OCI-LY7 (cell line): ENCODE data around the gene DHRSX.

ENCODE experiments used
- EZH2phosphoT487 ChIP-seq: fragments of 200-600 bp; sonication (generic); IDR thresholded peaks from 2 replicates; pipeline ENCODE4 v1.6.1; 2018; ENCODE audit warnings: low read depth, borderline replicate concordance, mild to moderate bottlenecking, mixed run types, antibody characterized with exemption, low read length, moderate library complexity, mixed read lengths
- TF ChIP-seq, protein P1 (sequence below): fragments of 200-600 bp; sonication (generic); conservative IDR thresholded peaks from 2 replicates; pipeline ENCODE4 v1.5.1; 2014; ENCODE audit warnings: mild to moderate bottlenecking, antibody characterized with exemption, low read length, moderate library complexity, mixed read lengths

- TF ChIP-seq, protein P1, sequence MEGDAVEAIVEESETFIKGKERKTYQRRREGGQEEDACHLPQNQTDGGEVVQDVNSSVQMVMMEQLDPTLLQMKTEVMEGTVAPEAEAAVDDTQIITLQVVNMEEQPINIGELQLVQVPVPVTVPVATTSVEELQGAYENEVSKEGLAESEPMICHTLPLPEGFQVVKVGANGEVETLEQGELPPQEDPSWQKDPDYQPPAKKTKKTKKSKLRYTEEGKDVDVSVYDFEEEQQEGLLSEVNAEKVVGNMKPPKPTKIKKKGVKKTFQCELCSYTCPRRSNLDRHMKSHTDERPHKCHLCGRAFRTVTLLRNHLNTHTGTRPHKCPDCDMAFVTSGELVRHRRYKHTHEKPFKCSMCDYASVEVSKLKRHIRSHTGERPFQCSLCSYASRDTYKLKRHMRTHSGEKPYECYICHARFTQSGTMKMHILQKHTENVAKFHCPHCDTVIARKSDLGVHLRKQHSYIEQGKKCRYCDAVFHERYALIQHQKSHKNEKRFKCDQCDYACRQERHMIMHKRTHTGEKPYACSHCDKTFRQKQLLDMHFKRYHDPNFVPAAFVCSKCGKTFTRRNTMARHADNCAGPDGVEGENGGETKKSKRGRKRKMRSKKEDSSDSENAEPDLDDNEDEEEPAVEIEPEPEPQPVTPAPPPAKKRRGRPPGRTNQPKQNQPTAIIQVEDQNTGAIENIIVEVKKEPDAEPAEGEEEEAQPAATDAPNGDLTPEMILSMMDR: no peak
- no peak for TF ChIP-seq EZH2phosphoT487
These were observed 91.9 kb downstream of the DHRSX start for GRCh38 chrX:2408856-2409255.
